RWPE1 (cell line): ENCODE results near the gene DCDC1.

Experiments used
- CTCF ChIA-PET: fragments of 350-600 bp; sonication (Branson Sonifier 250); formaldehyde crosslinking; extraction: SDS; loops from one replicate; lab custom pipeline; 2021; lab: Yijun Ruan, JAX
- POLR2A ChIA-PET: fragments of 400-600 bp; formaldehyde crosslinking; extraction: SDS; loops from one replicate; lab custom pipeline; 2020; ENCODE audit warnings: antibody characterized with exemption; ENCODE audit not compliant: low non-redundant PET; lab: Yijun Ruan, JAX
- DNase-seq: peaks from one replicate; pipeline ENCODE4 v3.0.0; 2012; ENCODE audit warnings: low spot score
- H3K27ac ChIP-seq: fragments of 450-650 bp; 2 replicates; pipeline ENCODE4 v1.5.1; 2017
- CTCF ChIP-seq: fragments of 450-650 bp; conservative IDR thresholded peaks from 2 replicates; pipeline ENCODE4 v1.5.1; 2017; ENCODE audit warnings: low read depth, mild to moderate bottlenecking

DCDC1 gene

DNA sequence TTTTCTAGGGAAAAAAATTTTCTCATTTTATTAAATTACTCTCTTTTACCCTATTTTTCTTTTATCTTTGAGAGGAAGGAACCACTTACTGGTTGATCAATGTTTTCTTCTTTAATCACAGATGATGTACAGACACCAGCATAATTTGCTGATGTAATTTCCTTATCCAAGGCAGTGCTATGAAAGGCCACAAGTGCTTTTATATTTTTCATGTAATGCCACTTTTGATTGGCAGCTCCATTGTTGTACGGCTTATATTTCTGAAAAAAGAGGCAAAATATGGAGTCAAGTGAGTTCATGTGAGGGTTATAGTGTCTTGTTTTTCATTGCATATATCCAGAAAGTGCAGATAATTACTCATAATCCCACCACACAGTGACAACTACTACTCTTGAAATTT, 460.7 kb downstream of the DCDC1 start:
- ChIA-PET POLR2A (no interaction called here), CTCF (no interaction called here)
- no peak for TF ChIP-seq CTCF

DNA sequence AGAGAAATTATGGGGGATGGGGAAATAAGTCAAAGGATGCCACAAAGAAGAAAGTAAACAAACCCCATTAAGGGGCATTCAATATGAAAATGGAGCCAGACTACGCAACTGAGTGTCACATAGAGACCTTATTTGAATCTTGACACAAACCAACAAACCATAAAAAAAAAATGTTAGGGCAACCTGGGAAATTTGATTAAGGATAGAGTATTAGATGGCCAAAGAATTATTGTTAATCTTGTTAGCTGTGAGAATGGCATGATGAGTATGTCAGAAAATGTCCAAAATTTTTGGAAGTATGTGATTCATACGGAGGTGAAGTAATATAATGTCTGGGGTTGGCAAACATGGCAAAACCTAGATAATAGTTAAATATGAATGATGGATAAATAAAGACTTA, 461.3 kb downstream of the DCDC1 start:
- no peak for DNase-seq
- no peak overlapping the region for H3K27ac ChIP-seq
- ChIA-PET POLR2A (no interaction called here), CTCF (no interaction called here)
- no peak for TF ChIP-seq CTCF

More for the DNA sequence above, 460.7 kb downstream of the DCDC1 start:
- no peak overlapping the region for H3K27ac ChIP-seq
- no peak for DNase-seq

- ChIA-PET POLR2A (no interaction called here), CTCF (interaction anchor here (0.7 kb wide), 1 partner anchor 29 kb away, joined by 3 read pairs; no protein-coding TSS in a partner anchor)
- DNase-seq, result no peak
- no peak for TF ChIP-seq CTCF
- H3K27ac ChIP-seq, result no peak overlapping the region
Observed at GRCh38 chr11:30902929-30903328, 466.6 kb downstream of the DCDC1 start.

- POLR2A ChIA-PET, result no interaction called here
- H3K27ac ChIP-seq, result no peak overlapping the region
- CTCF ChIA-PET, result interaction anchor here (0.6 kb wide), 1 partner anchor 89 kb away, joined by 3 read pairs; no protein-coding TSS in a partner anchor
- no peak for TF ChIP-seq CTCF
- no peak for DNase-seq
Observed at GRCh38 chr11:30895046-30895445, 474.5 kb downstream of the DCDC1 start.

GRCh38 chr11:30893318-30893717, 476.2 kb downstream of the DCDC1 start:
- TF ChIP-seq CTCF, result no peak
- no peak for DNase-seq
- ChIA-PET POLR2A (no interaction called here), CTCF (interaction anchor here (0.7 kb wide), 1 partner anchor 43 kb away, joined by 8 read pairs; no protein-coding TSS in a partner anchor)
- H3K27ac ChIP-seq, result no peak overlapping the region

GRCh38 chr11:30889143-30889794, 480.3 kb downstream of the DCDC1 start:
- DNase-seq, result peak; percentile 8
- ChIA-PET POLR2A (interaction anchor here (0.6 kb wide), 1 partner anchor 330 kb away, joined by 3 read pairs; no protein-coding TSS in a partner anchor), CTCF (no interaction called here)
- TF ChIP-seq CTCF, result no peak
- no peak overlapping the region for H3K27ac ChIP-seq
